Measurements from ENCODE around the gene RSKR.

DNA sequence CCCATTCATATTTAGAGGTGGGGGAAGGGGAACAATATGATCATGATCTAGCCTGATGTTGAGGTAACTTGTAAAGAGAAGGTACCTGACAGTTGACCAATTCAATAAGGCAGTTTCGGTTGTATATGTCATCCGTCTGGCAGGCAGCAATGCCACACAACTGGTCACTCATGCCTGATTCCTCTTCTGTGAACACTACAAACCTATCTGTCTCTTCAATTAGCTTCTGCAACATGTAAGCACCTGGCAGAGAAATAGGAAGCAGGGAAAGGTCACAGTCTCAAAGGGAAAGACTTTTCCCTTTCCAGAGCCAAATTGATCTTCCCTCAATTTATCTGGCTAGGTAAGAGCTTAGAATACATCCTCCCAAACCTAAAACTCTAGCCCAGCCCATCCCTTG, 10.2 kb upstream of the RSKR start:
- TF ChIP-seq POLR2AphosphoS5 (IDR thresholded peaks at IDR 0.05; ENCODE audit: low read depth, low read length): no peak
- no peak for TF ChIP-seq FOXP2 (optimal IDR thresholded peaks at IDR 0.05; ENCODE audit: borderline replicate concordance, extremely low read depth, extremely low read length, insufficient read depth)
- TF ChIP-seq SIN3A (IDR thresholded peaks at IDR 0.05; ENCODE audit: borderline replicate concordance, insufficient read depth, low read length): no peak
- TF ChIP-seq REST (IDR thresholded peaks at IDR 0.05; ENCODE audit: insufficient read depth in 1 of 2, low read depth in 2 of 2, low read length in 2 of 2): no peak
